ENCODE results near the gene PNPLA2. TPM values are rescaled to one million over a fixed set of nuclear protein-coding genes. Genes with fewer than 3 reads are reported as not detected.

The PNPLA2 gene
- total RNA-seq, 2 donors from 2014 or later: 61.8 to 115 TPM

DNA sequence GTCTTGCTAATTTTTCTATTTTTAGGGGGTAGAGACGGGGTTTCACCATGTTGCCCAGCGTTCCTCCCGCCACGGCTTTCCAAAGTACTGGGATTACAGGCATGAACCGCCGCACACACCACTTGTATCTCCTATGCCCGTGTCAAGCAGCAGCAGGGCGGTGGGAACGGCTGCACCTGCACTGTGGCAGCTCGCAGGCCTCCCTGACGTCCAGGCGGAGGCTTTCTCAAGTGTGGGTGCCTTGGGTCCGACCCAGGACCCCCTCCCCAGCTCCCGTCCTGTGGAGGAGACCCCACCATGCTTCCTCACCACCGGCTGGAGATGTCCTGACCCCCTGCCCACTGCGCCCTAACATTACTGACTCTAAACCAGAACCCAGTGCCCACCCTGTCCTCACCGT is 49.7 kb downstream of the PNPLA2 start:
- intact Hi-C loops (cut with DNase I): no loop called here
- H3K4me1 ChIP-seq (replicated peaks): no peaks in the 10 kb centered on the region
- H3K36me3 ChIP-seq: no peaks in the 10 kb centered on the region
- no peaks in the 10 kb centered on the region for H3K9me3 ChIP-seq
- H3K4me3 ChIP-seq: no peak overlapping the region
- DNase-seq (ENCODE audit: low spot score): no peak
- no peaks in the 10 kb centered on the region for H3K27me3 ChIP-seq (replicated peaks; ENCODE audit: insufficient read depth)
- WGBS: 89% methylated on average over 15 of the region's 17 CpGs
- TF ChIP-seq POLR2AphosphoS5 (IDR thresholded peaks at IDR 0.05) (no peak), CTCF (IDR thresholded peaks at IDR 0.05) (no peak), POLR2A (IDR thresholded peaks at IDR 0.05) (no peak)
- H3K27ac ChIP-seq: no peak overlapping the region

GRCh38 chr11:868802-869201 is 50.1 kb downstream of the PNPLA2 start:
- DNase-seq (ENCODE audit: low spot score): no peak
- no peak overlapping the region for H3K4me3 ChIP-seq
- H3K36me3 ChIP-seq: no peaks in the 10 kb centered on the region
- H3K4me1 ChIP-seq (replicated peaks): no peaks in the 10 kb centered on the region
- no peaks in the 10 kb centered on the region for H3K9me3 ChIP-seq
- no peaks in the 10 kb centered on the region for H3K27me3 ChIP-seq (replicated peaks; ENCODE audit: insufficient read depth)
- WGBS: 86% methylated on average over 12 of the region's 12 CpGs
- TF ChIP-seq CTCF (IDR thresholded peaks at IDR 0.05) (no peak), POLR2AphosphoS5 (IDR thresholded peaks at IDR 0.05) (no peak), POLR2A (IDR thresholded peaks at IDR 0.05) (no peak)
- intact Hi-C loops (cut with DNase I): no loop called here
- H3K27ac ChIP-seq: no peak overlapping the region

GRCh38 chr11:869399-870126 is 50.8 kb downstream of the PNPLA2 start:
- TF ChIP-seq CTCF (IDR thresholded peaks at IDR 0.05): no peak
- TF ChIP-seq POLR2A (IDR thresholded peaks at IDR 0.05): no peak
- TF ChIP-seq POLR2AphosphoS5 (IDR thresholded peaks at IDR 0.05): no peak
- DNase-seq (ENCODE audit: low spot score): no peak
- Histone ChIP-seq H3K9me3 (no peaks in the 10 kb centered on the region), H3K27me3 (replicated peaks; ENCODE audit: insufficient read depth) (no peaks in the 10 kb centered on the region), H3K27ac (no peak overlapping the region), H3K4me3 (no peak overlapping the region), H3K36me3 (no peaks in the 10 kb centered on the region), H3K4me1 (replicated peaks) (no peaks in the 10 kb centered on the region)
- intact Hi-C loops (cut with DNase I): no loop called here
- 76% methylated on average over 21 of the region's 25 CpGs for WGBS

- Histone ChIP-seq H3K27ac (no peak overlapping the region), H3K4me1 (replicated peaks) (no peaks in the 10 kb centered on the region), H3K27me3 (replicated peaks; ENCODE audit: insufficient read depth) (no peaks in the 10 kb centered on the region), H3K9me3 (no peaks in the 10 kb centered on the region), H3K4me3 (no peak overlapping the region), H3K36me3 (no peaks in the 10 kb centered on the region)
- intact Hi-C loops (cut with DNase I): no loop called here
- TF ChIP-seq POLR2AphosphoS5 (IDR thresholded peaks at IDR 0.05) (no peak), CTCF (IDR thresholded peaks at IDR 0.05) (no peak), POLR2A (IDR thresholded peaks at IDR 0.05) (no peak)
- 66% methylated on average over 8 of the region's 8 CpGs for WGBS
- DNase-seq (ENCODE audit: low spot score): no peak
These were observed 51.4 kb downstream of the PNPLA2 start for GRCh38 chr11:870127-870413.

GRCh38 chr11:870418-870817 is 51.7 kb downstream of the PNPLA2 start:
- H3K27me3 ChIP-seq (replicated peaks; ENCODE audit: insufficient read depth): no peaks in the 10 kb centered on the region
- TF ChIP-seq POLR2AphosphoS5 (IDR thresholded peaks at IDR 0.05): no peak
- no peak for TF ChIP-seq POLR2A (IDR thresholded peaks at IDR 0.05)
- no peak overlapping the region for H3K27ac ChIP-seq
- WGBS: 83% methylated on average over 8 of the region's 8 CpGs
- H3K4me3 ChIP-seq: no peak overlapping the region
- H3K36me3 ChIP-seq: no peaks in the 10 kb centered on the region
- H3K9me3 ChIP-seq: no peaks in the 10 kb centered on the region
- no peaks in the 10 kb centered on the region for H3K4me1 ChIP-seq (replicated peaks)
- no peak for DNase-seq (ENCODE audit: low spot score)
- intact Hi-C loops (cut with DNase I): no loop called here
